HL-60 (cell line): ENCODE results near the gene EPB41L2.

Experiments
- CTCF ChIP-seq: IDR thresholded peaks from one replicate; pipeline ENCODE4 v1.5.1; 2011; ENCODE audit warnings: low read length, control low read depth, inconsistent platforms; ENCODE audit not compliant: insufficient read depth
- POLR2AphosphoS5 ChIP-seq: IDR thresholded peaks from 2 replicates; pipeline ENCODE4 v1.6.1; 2012; ENCODE audit warnings: low read depth

GRCh38 chr6:130873746-130874145 lies 189.3 kb downstream of the EPB41L2 start:
- TF ChIP-seq CTCF (no peak), POLR2AphosphoS5 (no peak)
